C4-2B (cell line): ENCODE results near the gene MRPL41.

ENCODE experiments used
- CTCF ChIP-seq: fragments of 450-650 bp; conservative IDR thresholded peaks from 2 replicates; pipeline ENCODE4 v1.5.1; 2017; ENCODE audit warnings: mild to moderate bottlenecking
- ZFX ChIP-seq: fragments of 450-650 bp; IDR thresholded peaks from 2 replicates; pipeline ENCODE4 v1.6.1; 2017

DNA sequence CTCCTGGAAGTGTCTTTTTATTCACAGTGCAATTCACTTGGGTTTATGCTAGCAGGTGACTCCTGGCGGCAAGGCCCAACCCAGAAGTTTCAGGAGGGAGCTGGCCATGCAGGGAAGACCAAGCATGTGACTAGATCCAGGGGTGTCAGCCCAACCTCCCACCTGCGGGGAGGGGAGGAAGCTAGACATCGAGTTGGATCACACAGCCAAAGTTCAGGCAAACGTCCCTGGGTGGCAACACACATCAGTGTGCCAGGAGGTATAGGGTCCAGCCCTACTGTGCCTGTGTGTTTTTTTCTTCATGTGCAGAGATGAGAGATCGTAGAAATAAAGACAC lies 26.7 kb upstream of the MRPL41 start:
- TF ChIP-seq CTCF = no peak
- TF ChIP-seq ZFX = no peak
